HCT116 (cell line): ENCODE data around the gene GLP2R. TPM values are rescaled to one million over a fixed set of nuclear protein-coding genes. Genes with fewer than 3 reads are reported as not detected.

Experiments
- ATAC-seq: fragments of 200-7000 bp; cut with Tn5 transposase; 2 replicates; pipeline ENCODE4 v1.9.1; 2020; ENCODE audit warnings: mild to moderate bottlenecking, moderate library complexity
- BruUV-seq: library from RNA; stranded (reverse); fragments of 400-500 nt; replicated peaks from 2 replicates; lab custom pipeline; 2021; lab: Mats Ljungman, UMichigan
- CTCF ChIA-PET: fragments of 300-600 bp; sonication (Branson Sonifier 250); formaldehyde crosslinking; loops from one replicate; lab custom pipeline; 2021; ENCODE audit warnings: antibody characterized with exemption; lab: Charles Lee
- POLR2A ChIA-PET: fragments of 300-600, 350-600 bp; sonication (Branson Sonifier 250); formaldehyde crosslinking; loops from one replicate; lab custom pipeline; 2021; ENCODE audit warnings: antibody characterized with exemption; lab: Charles Lee
- RAD21 ChIA-PET, 2 experiments: fragments of 300-600 bp; sonication (Branson Sonifier 250); formaldehyde crosslinking; loops; one replicate each; lab custom pipeline; 2023; ENCODE audit warnings: low total read pairs in 2 of 2; ENCODE audit not compliant: uncharacterized antibody in 2 of 2, unreplicated experiment in 2 of 2, low non-redundant PET in 1 of 2; lab: Charles Lee
- DNase-seq: peaks from one replicate; pipeline ENCODE4 v3.0.0-alpha.2; 2010; ENCODE audit warnings: low read depth, low spot score
- H2AFZ ChIP-seq: fragments of 200-600 bp; shearing (Covaris generic), sonication (generic); 2 replicates; pipeline ENCODE4 v1.6.1; 2017; ENCODE audit warnings: low read depth, mixed run types, mixed read lengths, antibody characterized with exemption, low read length; ENCODE audit not compliant: poor library complexity, severe bottlenecking
- H3K27ac ChIP-seq: 2 replicates; pipeline ENCODE4 v1.5.1; 2012; ENCODE audit warnings: low read depth, low read length
- H3K27me3 ChIP-seq: fragments of 200-600 bp; sonication (generic); 2 replicates; pipeline ENCODE4 v1.6.1; 2016; ENCODE audit warnings: mixed run types, low read length, mixed read lengths; ENCODE audit not compliant: insufficient read depth
- H3K36me3 ChIP-seq, 2 experiments: fragments of 200-500 bp in 1 of 2; fragments of 200-600 bp in 1 of 2; sonication (Bioruptor generic) in 1 of 2; sonication (generic) in 1 of 2; 2 replicates each; pipeline versions ENCODE4 v1.5.1 to v1.6.1; 2014 to 2016; ENCODE audit warnings: low read length in 2 of 2, inconsistent platforms in 1 of 2, mixed read lengths in 1 of 2, mixed run types in 1 of 2; ENCODE audit not compliant: insufficient read depth in 2 of 2, control insufficient read depth in 1 of 2
- H3K4me1 ChIP-seq, 2 experiments: fragments of 200-600 bp in 1 of 2; sonication (generic) in 1 of 2; 2 replicates each; pipeline versions ENCODE4 v1.5.1 to v1.6.1; 2012 to 2017; ENCODE audit warnings: low read length in 2 of 2, inconsistent platforms in 1 of 2, mild to moderate bottlenecking in 1 of 2, mixed read lengths in 1 of 2, mixed run types in 1 of 2, moderate library complexity in 1 of 2; ENCODE audit not compliant: insufficient read depth in 2 of 2, control insufficient read depth in 1 of 2
- H3K4me2 ChIP-seq: fragments of 200-600 bp; sonication (generic); 2 replicates; pipeline ENCODE4 v1.6.1; 2017; ENCODE audit warnings: mixed run types, low read length, mixed read lengths
- H3K4me3 ChIP-seq, 2 experiments: fragments of 200-600 bp in 1 of 2; sonication (generic) in 1 of 2; replicated peaks in 1 of 2; 2 replicates each; pipeline ENCODE4 v1.5.1; 2011 to 2016; ENCODE audit warnings: low read length in 2 of 2, control low read depth in 1 of 2, low read depth in 1 of 2, mild to moderate bottlenecking in 1 of 2, mixed read lengths in 1 of 2, mixed run types in 1 of 2
- H3K79me2 ChIP-seq: fragments of 200-600 bp; sonication (generic); 2 replicates; pipeline ENCODE4 v1.6.1; 2017; ENCODE audit warnings: mild to moderate bottlenecking, mixed run types, low read length, moderate library complexity, mixed read lengths; ENCODE audit not compliant: insufficient read depth
- H3K9ac ChIP-seq: fragments of 200-600 bp; sonication (generic); 2 replicates; pipeline ENCODE4 v1.6.1; 2016; ENCODE audit warnings: low read length, mixed read lengths
- H3K9me2 ChIP-seq: fragments of 200-600 bp; sonication (generic), shearing (Covaris generic); 2 replicates; pipeline ENCODE4 v1.6.1; 2017; ENCODE audit warnings: mixed run types, mild to moderate bottlenecking, moderate library complexity; ENCODE audit not compliant: insufficient read depth
- H3K9me3 ChIP-seq, 2 experiments: fragments of 200-500 bp in 1 of 2; fragments of 200-600 bp in 1 of 2; sonication (Bioruptor generic) in 1 of 2; sonication (generic) in 1 of 2; 2 replicates each; pipeline ENCODE4 v1.6.1; 2014 to 2017; ENCODE audit warnings: low read length in 2 of 2, mixed read lengths in 2 of 2, inconsistent platforms in 1 of 2, low read depth in 1 of 2, mild to moderate bottlenecking in 1 of 2, mixed run types in 1 of 2, moderate library complexity in 1 of 2; ENCODE audit not compliant: control insufficient read depth in 1 of 2, insufficient read depth in 1 of 2
- H4K20me1 ChIP-seq: fragments of 200-600 bp; sonication (generic), shearing (Covaris generic); 2 replicates; pipeline ENCODE4 v1.6.1; 2017; ENCODE audit warnings: mixed run types, mild to moderate bottlenecking, moderate library complexity; ENCODE audit not compliant: insufficient read depth
- CEBPB ChIP-seq: IDR thresholded peaks from 2 replicates; pipeline ENCODE4 v1.6.1; 2012; ENCODE audit warnings: low read depth
- EGR1 ChIP-seq: IDR thresholded peaks from 2 replicates; pipeline ENCODE4 v1.6.1; 2012; ENCODE audit warnings: low read depth
- ELF1 ChIP-seq: IDR thresholded peaks from 2 replicates; pipeline ENCODE4 v1.6.1; 2012; ENCODE audit warnings: low read depth, borderline replicate concordance
- POLR2A ChIP-seq: IDR thresholded peaks from 2 replicates; pipeline ENCODE4 v1.7.0; 2011; ENCODE audit warnings: borderline replicate concordance; ENCODE audit not compliant: insufficient read depth, insufficient read length; ENCODE audit errors: extremely low read depth
- POLR2AphosphoS5 ChIP-seq: IDR thresholded peaks from 2 replicates; pipeline ENCODE4 v1.6.1; 2011; ENCODE audit warnings: mild to moderate bottlenecking, low read depth, low read length, moderate library complexity
- RAD21 ChIP-seq: IDR thresholded peaks from 2 replicates; pipeline ENCODE4 v1.6.1; 2012; ENCODE audit warnings: low read depth, mild to moderate bottlenecking
- SRF ChIP-seq: IDR thresholded peaks from 2 replicates; pipeline ENCODE4 v1.6.1; 2012; ENCODE audit warnings: low read depth
- ZNF274 ChIP-seq: fragments of 200-500 bp; sonication (Bioruptor generic); IDR thresholded peaks from 2 replicates; pipeline ENCODE4 v1.6.1; 2014; ENCODE audit warnings: mild to moderate bottlenecking, low read depth, low read length, inconsistent platforms
- intact Hi-C: fragments of 100-400 bp; cut with micrococcal nuclease; formaldehyde crosslinking; loops from 2 replicates; pipeline ENCODE4 v1.10.0; 2022
- total RNA-seq: library from RNA; stranded (reverse); gene quantifications from one replicate; pipeline ENCODE4 v1.2.1, GENCODE V29; 2021; ENCODE audit not compliant: unreplicated experiment
- TF ChIP-seq, protein P1 (sequence below): IDR thresholded peaks from 2 replicates; pipeline ENCODE4 v1.6.1; 2011; ENCODE audit warnings: mild to moderate bottlenecking, low read length, moderate library complexity; ENCODE audit not compliant: insufficient replicate concordance; ENCODE audit errors: extremely low read depth

The GLP2R gene
- total RNA-seq, 1 experiment from 2014 or later: not detected

DNA sequence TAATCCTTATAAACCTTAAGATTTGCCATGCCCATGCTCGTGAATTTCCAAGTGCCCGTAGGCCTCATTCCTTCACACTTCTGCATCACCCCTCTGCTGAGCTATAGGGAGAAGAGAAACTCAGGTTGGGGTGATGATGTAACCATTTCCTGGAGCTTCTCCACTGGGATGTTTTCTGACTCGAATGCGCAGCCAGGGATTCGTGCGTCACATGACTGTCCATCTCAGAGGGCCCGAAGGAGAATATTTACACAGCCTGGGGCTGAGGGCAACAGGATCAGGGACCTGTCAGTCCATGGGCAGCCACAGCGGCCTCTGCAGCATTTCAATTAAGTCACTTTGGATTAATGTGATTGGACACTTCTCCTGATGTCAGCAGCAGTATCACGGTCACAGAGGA, 12.6 kb upstream of the GLP2R start:
- CTCF ChIA-PET: no interaction called here
- Histone ChIP-seq H3K79me2 (no peaks in the 10 kb centered on the region), H3K9me2 (no peaks in the 10 kb centered on the region), H3K27ac (no peak overlapping the region), H3K4me2 (no peak overlapping the region), H2AFZ (no peak overlapping the region), H3K9ac (no peak overlapping the region), H3K4me3 (no peak overlapping the region), H3K4me1 (peaks cover 0 to 3% of the 10 kb centered on the region in 2 experiments; a peak in 1 of 4 replicates), H3K27me3 (no peaks in the 10 kb centered on the region), H3K36me3 (no peaks in the 10 kb centered on the region), H4K20me1 (no peaks in the 10 kb centered on the region), H3K9me3 (no peaks in the 10 kb centered on the region)
- ATAC-seq (no peak), DNase-seq (no peak)
- TF ChIP-seq, protein P1, sequence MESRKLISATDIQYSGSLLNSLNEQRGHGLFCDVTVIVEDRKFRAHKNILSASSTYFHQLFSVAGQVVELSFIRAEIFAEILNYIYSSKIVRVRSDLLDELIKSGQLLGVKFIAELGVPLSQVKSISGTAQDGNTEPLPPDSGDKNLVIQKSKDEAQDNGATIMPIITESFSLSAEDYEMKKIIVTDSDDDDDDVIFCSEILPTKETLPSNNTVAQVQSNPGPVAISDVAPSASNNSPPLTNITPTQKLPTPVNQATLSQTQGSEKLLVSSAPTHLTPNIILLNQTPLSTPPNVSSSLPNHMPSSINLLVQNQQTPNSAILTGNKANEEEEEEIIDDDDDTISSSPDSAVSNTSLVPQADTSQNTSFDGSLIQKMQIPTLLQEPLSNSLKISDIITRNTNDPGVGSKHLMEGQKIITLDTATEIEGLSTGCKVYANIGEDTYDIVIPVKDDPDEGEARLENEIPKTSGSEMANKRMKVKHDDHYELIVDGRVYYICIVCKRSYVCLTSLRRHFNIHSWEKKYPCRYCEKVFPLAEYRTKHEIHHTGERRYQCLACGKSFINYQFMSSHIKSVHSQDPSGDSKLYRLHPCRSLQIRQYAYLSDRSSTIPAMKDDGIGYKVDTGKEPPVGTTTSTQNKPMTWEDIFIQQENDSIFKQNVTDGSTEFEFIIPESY: no peak
- TF ChIP-seq ZNF274 (no peak), EGR1 (no peak), POLR2A (no peak), POLR2AphosphoS5 (no peak), ELF1 (no peak), SRF (no peak), RAD21 (no peak), CEBPB (no peak)
- RAD21 ChIA-PET: no interaction called here
- BruUV-seq: no TSS peak
- POLR2A ChIA-PET: no interaction called here
- intact Hi-C loops: no loop called here
